Measurements from ENCODE around the gene PGA3.
"Not testable (repeated sequence)": the region's sequence is repeated elsewhere in the genome, so short reads cannot be mapped to it uniquely, and the experiment has no call there.

PGA3 gene

DNA sequence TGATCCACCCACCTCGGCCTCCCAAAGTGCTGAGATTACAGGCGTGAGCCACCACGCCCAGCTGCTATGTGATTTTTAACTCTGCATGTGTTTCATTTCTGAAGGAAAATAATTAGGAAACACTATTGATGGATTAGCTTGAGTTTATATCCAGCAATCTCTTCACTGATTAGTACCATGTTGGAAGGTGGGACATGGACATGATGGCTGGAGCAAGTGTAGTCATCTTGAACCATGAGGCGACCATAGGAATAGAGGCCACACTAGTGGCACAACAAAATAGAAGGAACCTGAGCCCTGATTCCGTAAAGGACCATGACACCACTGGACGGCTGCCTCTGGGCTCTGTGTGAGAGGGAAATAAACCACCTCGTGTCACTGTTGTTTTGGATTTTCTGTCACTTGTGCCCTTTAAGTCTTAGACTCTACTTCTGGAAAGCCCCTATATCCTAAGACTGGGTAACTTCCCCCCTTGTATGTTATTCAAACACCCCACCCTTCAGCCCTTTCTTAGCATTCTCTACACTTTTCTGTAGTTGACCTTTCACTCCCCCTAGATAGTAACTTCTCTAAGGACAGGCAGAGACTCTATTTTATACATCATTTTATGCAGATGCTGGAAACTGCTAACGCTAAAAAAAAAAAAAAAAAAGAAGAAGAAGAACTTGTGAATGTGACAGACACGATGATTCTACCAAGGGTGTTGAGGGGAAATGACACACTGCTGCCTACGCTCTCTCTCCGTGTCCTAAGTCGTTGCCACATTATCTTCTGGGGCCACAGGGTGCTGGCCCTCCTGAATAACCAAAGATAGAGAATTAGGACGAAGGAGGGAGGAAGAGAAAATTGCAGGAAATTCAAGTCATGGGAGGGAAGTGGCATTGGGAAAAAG is 39.4 kb upstream of the PGA3 start:
- ChIA-PET POLR2A (no interaction called here), CTCF (no interaction called here)
- DNase-seq (ENCODE audit: extremely low spot score), result no peak
- TF ChIP-seq ZNF384 (IDR thresholded peaks at IDR 0.05) (no peak), FOXA1 (IDR thresholded peaks at IDR 0.05) (no peak), LEF1 (IDR thresholded peaks at IDR 0.05; ENCODE audit: borderline replicate concordance) (no peak), SP1 (IDR thresholded peaks at IDR 0.05) (no peak), HDGF (IDR thresholded peaks at IDR 0.05; ENCODE audit: borderline replicate concordance) (no peak), TARDBP (IDR thresholded peaks at IDR 0.05) (no peak), SUZ12 (IDR thresholded peaks at IDR 0.05) (no peak), CTBP1 (IDR thresholded peaks at IDR 0.05; ENCODE audit: borderline replicate concordance) (no peak), ARNT (IDR thresholded peaks at IDR 0.05) (no peak), BHLHE40 (IDR thresholded peaks at IDR 0.05; ENCODE audit: borderline replicate concordance) (no peak), NFRKB (IDR thresholded peaks at IDR 0.05) (no peak), L3MBTL2 (conservative IDR thresholded peaks at IDR 0.05) (no peak)

- ChIA-PET CTCF (no interaction called here), POLR2A (no interaction called here)
- TF ChIP-seq FOXM1 (IDR thresholded peaks at IDR 0.05; ENCODE audit: borderline replicate concordance) (no peak), BHLHE40 (IDR thresholded peaks at IDR 0.05; ENCODE audit: borderline replicate concordance) (no peak), TARDBP (IDR thresholded peaks at IDR 0.05) (no peak), SP1 (IDR thresholded peaks at IDR 0.05) (no peak), ZNF384 (IDR thresholded peaks at IDR 0.05) (no peak), LEF1 (IDR thresholded peaks at IDR 0.05; ENCODE audit: borderline replicate concordance) (no peak), PKNOX1 (IDR thresholded peaks at IDR 0.05) (no peak), SUZ12 (IDR thresholded peaks at IDR 0.05) (no peak), L3MBTL2 (conservative IDR thresholded peaks at IDR 0.05) (no peak), ELF4 (IDR thresholded peaks at IDR 0.05) (no peak), NFRKB (IDR thresholded peaks at IDR 0.05) (no peak), HDGF (IDR thresholded peaks at IDR 0.05; ENCODE audit: borderline replicate concordance) (no peak), FOXK2 (IDR thresholded peaks at IDR 0.05) (no peak), CTBP1 (IDR thresholded peaks at IDR 0.05; ENCODE audit: borderline replicate concordance) (no peak), ARNT (IDR thresholded peaks at IDR 0.05) (no peak), FOXA1 (IDR thresholded peaks at IDR 0.05) (no peak)
- no peak for DNase-seq (ENCODE audit: extremely low spot score)
These were observed 38.5 kb upstream of the PGA3 start for GRCh38 chr11:61164606-61165424.

DNA sequence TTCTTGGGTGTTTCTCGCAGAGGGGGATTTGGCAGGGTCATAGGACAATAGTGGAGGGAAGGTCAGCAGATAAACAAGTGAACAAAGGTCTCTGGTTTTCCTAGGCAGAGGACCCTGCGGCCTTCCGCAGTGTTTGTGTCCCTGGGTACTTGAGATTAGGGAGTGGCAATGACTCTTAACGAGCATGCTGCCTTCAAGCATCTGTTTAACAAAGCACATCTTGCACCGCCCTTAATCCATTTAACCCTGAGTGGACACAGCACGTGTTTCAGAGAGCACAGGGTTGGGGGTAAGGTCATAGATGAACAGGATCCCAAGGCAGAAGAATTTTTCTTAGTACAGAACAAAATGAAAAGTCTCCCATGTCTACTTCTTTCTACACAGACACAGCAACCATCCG is 37.5 kb upstream of the PGA3 start:
- CTCF ChIA-PET; DNase-seq (ENCODE audit: extremely low spot score); POLR2A ChIA-PET: not testable (repeated sequence)

GRCh38 chr11:61166331-61166730 is 37.0 kb upstream of the PGA3 start:
- DNase-seq (ENCODE audit: extremely low spot score); POLR2A ChIA-PET; CTCF ChIA-PET: not testable (repeated sequence)

- no peak for DNase-seq (ENCODE audit: extremely low spot score)
- TF ChIP-seq ZNF384 (IDR thresholded peaks at IDR 0.05) (no peak), CTBP1 (IDR thresholded peaks at IDR 0.05; ENCODE audit: borderline replicate concordance) (no peak), TARDBP (IDR thresholded peaks at IDR 0.05) (no peak), HDGF (IDR thresholded peaks at IDR 0.05; ENCODE audit: borderline replicate concordance) (no peak), FOXK2 (IDR thresholded peaks at IDR 0.05) (no peak), NFRKB (IDR thresholded peaks at IDR 0.05) (no peak), SUZ12 (IDR thresholded peaks at IDR 0.05) (no peak), ARNT (IDR thresholded peaks at IDR 0.05) (no peak), LEF1 (IDR thresholded peaks at IDR 0.05; ENCODE audit: borderline replicate concordance) (no peak), SP1 (IDR thresholded peaks at IDR 0.05) (no peak), FOXM1 (IDR thresholded peaks at IDR 0.05; ENCODE audit: borderline replicate concordance) (no peak), FOXA1 (IDR thresholded peaks at IDR 0.05) (no peak), BHLHE40 (IDR thresholded peaks at IDR 0.05; ENCODE audit: borderline replicate concordance) (no peak), ELF4 (IDR thresholded peaks at IDR 0.05) (no peak)
- ChIA-PET CTCF (no interaction called here), POLR2A (no interaction called here)
These were observed 35.1 kb upstream of the PGA3 start for GRCh38 chr11:61168042-61168688.

GRCh38 chr11:61168800-61169199 is 34.5 kb upstream of the PGA3 start:
- no peak for TF ChIP-seq ARNT (IDR thresholded peaks at IDR 0.05)
- no peak for TF ChIP-seq LEF1 (IDR thresholded peaks at IDR 0.05; ENCODE audit: borderline replicate concordance)
- TF ChIP-seq CTBP1 (IDR thresholded peaks at IDR 0.05; ENCODE audit: borderline replicate concordance), result no peak
- no peak for TF ChIP-seq SUZ12 (IDR thresholded peaks at IDR 0.05)
- no peak for TF ChIP-seq ZNF384 (IDR thresholded peaks at IDR 0.05)
- TF ChIP-seq ELF4 (IDR thresholded peaks at IDR 0.05), result no peak
- TF ChIP-seq PKNOX1 (IDR thresholded peaks at IDR 0.05), result no peak
- TF ChIP-seq NFRKB (IDR thresholded peaks at IDR 0.05), result no peak
- no peak for TF ChIP-seq HDGF (IDR thresholded peaks at IDR 0.05; ENCODE audit: borderline replicate concordance)
- no peak for TF ChIP-seq TARDBP (IDR thresholded peaks at IDR 0.05)
- no peak for TF ChIP-seq FOXM1 (IDR thresholded peaks at IDR 0.05; ENCODE audit: borderline replicate concordance)
- no peak for TF ChIP-seq SP1 (IDR thresholded peaks at IDR 0.05)
- no peak for TF ChIP-seq BHLHE40 (IDR thresholded peaks at IDR 0.05; ENCODE audit: borderline replicate concordance)
- no peak for TF ChIP-seq L3MBTL2 (conservative IDR thresholded peaks at IDR 0.05)
- TF ChIP-seq FOXK2 (IDR thresholded peaks at IDR 0.05), result no peak
- CTCF ChIA-PET, result no interaction called here
- POLR2A ChIA-PET, result no interaction called here
- DNase-seq (ENCODE audit: extremely low spot score), result no peak

All from HEK293T (cell line).